GM18499 (cell line): ENCODE measurements around the gene GOLGA8G.
"Not testable (repeated sequence)": the region's sequence is repeated elsewhere in the genome, so short reads cannot be mapped to it uniquely, and the experiment has no call there.

Source experiments
- ATAC-seq: cut with Tn5 transposase; IDR thresholded peaks from one replicate; pipeline ENCODE4 v1.9.1; 2021; ENCODE audit warnings: moderate number of reproducible peaks; ENCODE audit not compliant: insufficient read depth, unreplicated experiment

Gene GOLGA8G

GRCh38 chr15:28532954-28533353 is at the start of gene GOLGA8G:
Gene GOLGA8G (minus strand): TSS chr15:28532971. CDS start chr15:28532909, 62 bp downstream.
- ATAC-seq: not testable (repeated sequence)

GRCh38 chr15:28573351-28573750 is 40.6 kb upstream of the GOLGA8G start:
- not testable (repeated sequence) for ATAC-seq

GRCh38 chr15:28553268-28553667 is 20.5 kb upstream of the GOLGA8G start, which contains the start of gene GOLGA6L25:
Gene GOLGA6L25 (plus strand): TSS chr15:28553568. CDS start chr15:28553629, 61 bp downstream.
- ATAC-seq: not testable (repeated sequence)

- ATAC-seq: not testable (repeated sequence)
Measured at GRCh38 chr15:28515208-28515607, 17.6 kb downstream of the GOLGA8G start.

GRCh38 chr15:28514128-28514527 is 18.6 kb downstream of the GOLGA8G start:
- ATAC-seq: not testable (repeated sequence)

- not testable (repeated sequence) for ATAC-seq
Measured at GRCh38 chr15:28508217-28508889, 24.4 kb downstream of the GOLGA8G start.

- ATAC-seq: not testable (repeated sequence)
Measured at GRCh38 chr15:28481340-28481739, 51.4 kb downstream of the GOLGA8G start.
